NK-92 (cell line): ENCODE measurements around the gene PLEKHG4B.
"Not testable (repeated sequence)": the region's sequence is repeated elsewhere in the genome, so short reads cannot be mapped to it uniquely, and the experiment has no call there.

Experiments
- DNase-seq: peaks from one replicate; lab custom pipeline; 2025; ENCODE audit not compliant: unreplicated experiment; lab: John Stamatoyannopoulos, UW

The PLEKHG4B gene

GRCh38 chr5:91556-92263 is at the start of gene PLEKHG4B:
PLEKHG4B (plus strand) TSS chr5:92168; CDS start chr5:92232, 64 bp downstream.
- DNase-seq: no peak

DNA sequence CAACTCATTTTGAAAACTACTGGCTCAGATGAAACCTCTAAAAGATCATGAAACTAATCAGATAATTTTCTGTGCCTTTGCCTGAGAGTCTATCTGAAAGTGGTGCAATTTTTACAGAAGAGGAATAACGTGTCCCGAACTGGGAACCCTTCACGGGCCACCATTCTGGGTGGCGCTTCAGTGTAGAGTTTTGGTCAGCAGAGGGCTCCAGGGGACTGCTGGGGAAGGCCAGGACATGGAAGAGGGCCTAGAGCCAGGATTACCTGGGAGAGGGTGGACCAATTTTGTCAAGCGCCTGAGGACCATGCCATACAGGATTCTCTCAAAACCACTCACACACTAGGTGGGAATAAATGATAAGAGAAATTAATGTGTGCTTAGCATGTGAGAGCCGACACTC is 49.7 kb upstream of the PLEKHG4B start:
- DNase-seq: no peak

DNA sequence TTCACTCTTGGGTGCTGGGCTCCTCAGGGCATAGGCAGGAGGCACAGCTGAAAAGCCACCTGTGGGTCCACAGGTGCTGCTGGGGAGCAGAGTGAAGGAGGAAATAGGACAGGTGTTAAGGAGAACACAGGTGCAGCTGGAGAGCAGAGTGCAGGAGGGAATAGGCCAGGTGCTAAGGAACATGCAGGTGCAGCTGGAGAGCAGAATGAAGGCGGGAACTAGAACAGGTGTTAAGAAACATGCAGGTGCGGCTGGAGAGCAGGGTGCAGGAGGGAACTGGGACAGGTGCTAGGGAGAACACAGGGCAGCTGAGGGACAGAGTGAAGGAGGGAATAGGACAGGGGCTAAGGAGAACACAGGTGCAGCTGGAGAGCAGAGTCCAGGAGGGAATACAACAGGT is 43.8 kb upstream of the PLEKHG4B start:
- DNase-seq: no peak

GRCh38 chr5:49530-49929 is 42.4 kb upstream of the PLEKHG4B start:
- not testable (repeated sequence) for DNase-seq

GRCh38 chr5:49953-50544 is 41.9 kb upstream of the PLEKHG4B start:
- no peak for DNase-seq

DNA sequence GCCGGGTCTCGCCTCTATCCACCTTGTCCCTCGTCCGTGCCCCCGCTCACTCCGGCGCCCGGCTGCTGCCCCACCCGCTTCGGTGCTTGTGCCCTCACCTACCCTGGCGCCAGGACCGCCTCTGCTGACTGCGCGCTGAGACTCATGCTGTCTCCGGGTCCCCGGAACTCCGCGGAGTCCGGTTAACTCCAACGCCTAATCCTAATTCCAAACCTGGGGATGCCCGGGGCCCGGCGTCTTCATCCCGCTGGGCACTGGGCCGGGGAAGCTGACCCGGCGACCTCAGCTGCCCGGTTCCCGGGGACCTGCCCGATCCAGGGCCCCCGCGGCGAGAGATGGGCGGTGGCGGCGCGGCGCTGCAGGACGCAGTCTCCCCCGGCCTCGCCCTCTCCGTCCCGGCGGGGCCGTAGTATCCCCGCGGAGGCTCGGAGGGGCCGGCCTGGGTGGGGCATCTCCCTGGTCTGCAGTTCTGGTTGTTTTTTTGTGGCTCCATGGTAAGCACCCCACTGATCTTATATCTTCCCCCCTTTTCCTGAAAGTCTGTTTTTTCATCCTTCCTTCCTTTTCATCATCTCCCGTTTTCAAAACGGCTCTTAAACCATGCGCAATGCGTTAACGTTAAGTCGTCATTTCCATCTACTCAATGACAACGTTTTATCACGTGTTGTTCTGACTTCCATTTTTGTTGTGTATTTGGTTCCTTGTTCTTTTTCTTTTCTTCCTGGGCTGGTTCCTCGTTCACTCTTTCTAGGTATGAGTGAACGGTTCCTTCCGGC is 41.1 kb upstream of the PLEKHG4B start:
- DNase-seq: no peak

DNA sequence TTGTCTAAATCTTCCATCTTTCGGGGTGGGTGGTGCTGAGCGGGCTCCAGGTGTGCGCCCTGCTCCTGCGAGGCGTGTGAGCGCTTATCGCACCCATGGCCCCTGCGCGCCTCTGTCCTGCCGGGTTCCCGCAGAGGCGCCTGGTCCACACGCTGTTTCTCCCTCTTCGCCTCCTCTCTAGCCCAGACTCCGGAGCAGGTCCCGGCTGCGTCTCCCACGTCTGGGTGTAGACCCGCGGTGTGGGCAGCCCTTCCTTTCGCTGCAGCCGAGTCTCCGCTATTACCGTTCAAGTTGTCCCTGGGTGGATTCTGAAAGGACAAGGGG is 40.5 kb upstream of the PLEKHG4B start:
- DNase-seq: no peak

DNA sequence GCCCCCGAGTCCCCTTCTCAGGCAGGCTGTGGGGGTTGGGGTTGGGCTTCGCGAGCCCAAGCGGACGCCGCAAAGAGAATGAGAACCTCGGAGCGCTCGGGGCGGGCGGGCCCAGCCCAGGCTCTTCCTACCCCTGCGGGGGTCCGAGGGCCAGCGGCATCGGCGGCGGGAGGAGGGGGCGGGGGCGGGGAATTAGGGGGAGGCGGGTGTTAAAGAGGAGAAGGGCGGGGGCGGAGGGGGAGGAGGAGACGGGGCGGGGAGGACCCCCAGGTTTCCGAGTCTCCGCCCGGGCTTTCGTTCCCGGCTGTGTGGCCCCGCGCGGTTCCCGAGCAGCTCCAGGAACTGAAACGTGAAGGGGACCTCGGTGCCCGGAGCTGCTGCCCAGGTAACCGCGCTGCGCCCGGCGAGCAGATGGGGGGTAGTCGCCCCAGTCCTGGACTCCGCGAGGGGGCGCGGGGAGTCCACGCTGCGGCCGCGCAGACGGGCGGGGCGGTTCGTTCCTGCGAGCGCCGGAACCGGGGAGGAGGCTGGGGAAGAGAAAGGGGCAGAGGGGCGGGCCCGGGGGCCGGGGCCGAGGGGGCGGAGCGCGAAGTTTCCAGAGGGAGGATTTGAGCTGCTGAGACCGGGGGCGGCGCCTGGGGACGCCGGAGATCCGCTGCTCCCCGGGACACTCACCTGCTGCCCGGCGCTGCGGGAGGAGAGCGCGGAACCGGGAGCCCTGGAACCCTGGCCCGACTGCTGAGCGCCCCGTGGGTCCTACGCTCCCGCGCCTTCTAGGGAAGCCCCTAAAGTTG is 38.4 kb upstream of the PLEKHG4B start:
- no peak for DNase-seq

- no peak for DNase-seq
Observed at GRCh38 chr5:54175-54730, 37.7 kb upstream of the PLEKHG4B start.

DNA sequence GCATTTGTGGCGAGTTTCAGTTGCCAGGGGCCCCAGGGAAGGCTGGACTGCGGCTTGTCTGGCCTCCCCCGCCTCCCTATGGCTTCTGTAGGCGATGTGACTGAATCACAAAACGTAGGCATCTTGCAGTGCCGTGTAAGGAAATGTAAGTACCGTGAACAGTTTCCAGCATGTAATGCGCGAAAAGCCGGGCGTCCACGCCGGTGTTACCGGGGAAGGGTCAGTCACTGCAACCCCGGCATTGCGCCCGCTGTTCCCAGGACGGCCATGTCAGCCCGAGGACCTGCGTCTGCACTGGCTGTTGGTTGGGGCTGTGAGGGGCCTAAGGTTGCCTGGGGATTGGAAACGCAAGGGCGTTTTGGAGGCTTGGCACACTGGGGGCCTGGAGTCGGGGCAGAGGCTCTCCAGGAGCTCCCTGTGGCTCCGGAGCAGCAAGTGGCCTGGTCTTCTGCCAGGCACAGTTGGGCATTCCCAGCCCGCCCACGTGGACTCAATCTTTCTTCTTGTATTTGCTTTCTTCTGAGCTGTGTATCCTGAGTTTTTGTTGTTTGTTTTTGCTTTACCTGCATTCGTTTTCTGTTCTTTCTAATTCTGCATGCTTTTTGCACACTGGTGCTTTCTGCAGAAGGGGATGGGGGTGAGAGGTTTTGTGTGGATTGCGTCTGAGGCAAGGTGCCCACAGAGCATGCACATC is 36.9 kb upstream of the PLEKHG4B start:
- DNase-seq: no peak

DNA sequence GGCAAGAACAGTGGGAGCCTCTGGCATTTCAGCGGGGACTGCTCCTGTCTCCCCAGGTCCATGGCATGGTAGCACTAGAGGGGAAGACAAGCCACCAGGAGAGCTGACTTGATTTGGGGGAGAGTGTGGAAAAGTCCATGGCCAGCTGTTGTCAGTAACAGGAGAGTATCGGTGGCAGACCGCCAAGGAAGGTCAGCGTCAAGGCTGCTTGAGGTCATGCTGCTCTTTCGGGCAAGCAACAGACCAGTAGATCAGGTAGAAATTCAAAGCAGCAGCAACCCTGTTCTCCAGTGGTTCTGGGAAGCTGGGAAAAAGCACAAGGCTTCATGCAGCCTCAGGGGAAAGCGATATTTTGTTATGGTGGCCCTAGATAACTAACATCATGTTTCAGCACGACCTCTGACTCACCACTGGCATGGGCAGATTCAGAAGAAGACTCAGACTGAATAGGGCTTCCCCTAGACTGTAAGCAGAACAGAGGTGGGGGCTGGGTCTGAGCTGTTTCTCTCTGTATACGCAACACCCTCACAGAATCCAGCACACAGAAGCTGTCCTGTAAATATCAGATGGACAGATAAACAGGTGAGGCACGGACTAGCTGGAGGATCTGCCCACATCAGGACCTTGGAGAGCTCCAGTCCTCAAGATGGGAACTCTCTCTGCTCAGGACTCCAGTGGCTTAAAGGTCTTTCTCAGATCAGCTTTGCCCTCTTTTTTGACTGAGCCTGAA is 35.2 kb upstream of the PLEKHG4B start:
- no peak for DNase-seq

GRCh38 chr5:60250-60649 is 31.7 kb upstream of the PLEKHG4B start:
- DNase-seq: not testable (repeated sequence)

GRCh38 chr5:70440-70839 is 21.5 kb upstream of the PLEKHG4B start:
- DNase-seq: no peak

DNA sequence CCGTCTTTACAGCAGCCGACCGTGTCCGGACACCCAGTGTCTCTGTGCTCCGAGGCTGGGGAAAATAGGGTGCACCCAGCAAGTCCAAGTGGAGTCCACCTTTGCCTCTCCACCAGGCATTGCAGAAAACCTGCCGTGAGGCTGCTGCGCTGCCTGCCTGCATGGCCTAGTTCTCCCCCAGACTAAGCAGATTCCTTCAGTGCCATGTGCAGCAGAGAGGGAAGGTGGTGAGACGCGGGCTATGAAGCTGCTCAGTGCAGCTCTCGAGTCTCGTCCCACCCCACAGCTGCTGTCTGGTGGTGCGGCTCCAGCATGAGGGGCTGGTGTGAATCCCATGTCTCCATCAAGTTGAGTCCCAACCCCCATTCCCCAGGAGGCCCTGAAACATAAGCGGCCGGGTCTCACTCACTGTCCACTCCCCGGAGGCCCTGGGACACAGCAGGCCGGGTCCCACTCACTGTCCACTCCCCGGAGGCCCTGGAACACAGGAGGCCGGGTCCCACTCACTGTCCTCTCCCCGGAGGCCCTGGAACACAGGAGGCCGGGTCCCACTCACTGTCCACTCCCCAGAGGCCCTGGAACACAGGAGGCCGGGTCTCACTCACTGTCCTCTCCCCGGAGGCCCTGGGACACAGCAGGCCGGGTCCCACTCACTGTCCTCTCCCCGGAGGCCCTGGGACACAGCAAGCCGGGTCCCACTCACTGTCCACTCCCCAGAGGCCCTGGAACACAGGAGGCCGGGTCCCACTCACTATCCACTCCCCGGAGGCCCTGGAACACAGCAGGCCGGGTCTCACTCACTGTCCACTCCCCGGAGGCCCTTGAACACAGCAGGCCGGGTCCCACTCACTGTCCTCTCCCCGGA is 19.4 kb upstream of the PLEKHG4B start:
- not testable (repeated sequence) for DNase-seq

- not testable (repeated sequence) for DNase-seq
Observed at GRCh38 chr5:73181-73447, 18.9 kb upstream of the PLEKHG4B start.

DNA sequence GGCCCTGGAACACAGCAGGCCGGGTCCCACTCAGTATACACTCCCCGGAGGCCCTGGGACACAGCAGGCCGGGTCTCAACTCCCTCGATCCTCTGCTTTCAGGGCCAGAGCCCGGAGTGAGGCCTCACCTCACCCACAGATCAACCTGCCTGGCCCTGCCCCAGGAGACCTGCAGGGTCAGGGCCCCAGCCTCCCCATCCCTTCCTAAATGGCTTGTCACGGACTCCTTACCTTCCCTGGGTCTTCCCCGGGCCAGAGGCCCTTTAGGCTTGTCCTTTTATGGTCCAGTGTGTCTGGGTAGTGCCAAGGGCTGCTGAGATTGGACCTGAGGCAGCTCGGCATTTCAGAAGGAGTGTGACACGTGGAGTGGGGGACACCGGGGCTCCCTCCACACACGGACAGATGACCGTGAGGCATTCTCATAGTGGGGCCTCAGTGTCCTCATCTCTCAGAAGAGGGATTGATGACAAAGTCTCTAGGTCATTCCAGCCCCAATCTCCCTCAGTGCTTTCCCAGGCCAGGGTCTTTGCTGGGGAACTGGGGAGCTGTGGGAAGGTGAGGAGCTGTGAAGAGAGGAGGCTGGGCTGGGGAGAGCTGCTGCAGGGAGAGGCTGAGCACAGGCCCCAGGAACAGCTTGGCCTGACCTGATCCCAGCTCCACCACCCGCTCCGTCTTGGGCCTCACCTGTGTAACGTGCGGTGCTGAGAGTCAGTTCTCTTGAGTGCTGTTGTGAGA is 18.0 kb upstream of the PLEKHG4B start:
- no peak for DNase-seq

- no peak for DNase-seq
Observed at GRCh38 chr5:74503-75109, 17.4 kb upstream of the PLEKHG4B start.
